Fibroblast of gingiva (primary cell): Measurements from ENCODE around the gene SEZ6.
"Not testable (repeated sequence)": the region's sequence is repeated elsewhere in the genome, so short reads cannot be mapped to it uniquely, and the experiment has no call there.

Experiments used
- DNase-seq: peaks from one replicate; pipeline ENCODE4 v3.0.0-alpha.2; 2011; ENCODE audit warnings: low read depth

SEZ6 gene

GRCh38 chr17:28934508-28934907, 71.3 kb downstream of the SEZ6 start:
- not testable (repeated sequence) for DNase-seq

GRCh38 chr17:28929787-28930186, 76.0 kb downstream of the SEZ6 start:
- DNase-seq, result no peak

GRCh38 chr17:28928061-28928460, 77.8 kb downstream of the SEZ6 start:
- DNase-seq, result no peak

- DNase-seq, result no peak
Measured at GRCh38 chr17:28926786-28927185, 79.0 kb downstream of the SEZ6 start.

GRCh38 chr17:28926366-28926765, 79.5 kb downstream of the SEZ6 start:
- no peak for DNase-seq

- peak; percentile 82 for DNase-seq
Measured at GRCh38 chr17:28925912-28926365, 79.9 kb downstream of the SEZ6 start.

GRCh38 chr17:28920201-28920600, 85.6 kb downstream of the SEZ6 start:
- no peak for DNase-seq

GRCh38 chr17:28918295-28918694, 87.5 kb downstream of the SEZ6 start:
- DNase-seq, result no peak

- DNase-seq, result no peak
Measured at GRCh38 chr17:28917465-28917864, 88.4 kb downstream of the SEZ6 start.

GRCh38 chr17:28917029-28917428, 88.8 kb downstream of the SEZ6 start:
- no peak for DNase-seq

GRCh38 chr17:28916302-28916934, 89.4 kb downstream of the SEZ6 start:
- DNase-seq, result peak; percentile 45

GRCh38 chr17:28912938-28913333, 92.9 kb downstream of the SEZ6 start:
- no peak for DNase-seq

GRCh38 chr17:28912281-28912937, 93.4 kb downstream of the SEZ6 start:
- no peak for DNase-seq

- no peak for DNase-seq
Measured at GRCh38 chr17:28911411-28912045, 94.3 kb downstream of the SEZ6 start.

GRCh38 chr17:28910534-28910933, 95.3 kb downstream of the SEZ6 start:
- no peak for DNase-seq

- peak; percentile 72 for DNase-seq
Measured at GRCh38 chr17:28908640-28909167, 97.1 kb downstream of the SEZ6 start.

GRCh38 chr17:28907709-28908475, 97.9 kb downstream of the SEZ6 start:
- peak; percentile 49 for DNase-seq

GRCh38 chr17:28906706-28907438, 99.0 kb downstream of the SEZ6 start:
- DNase-seq, result no peak

- DNase-seq, result no peak
Measured at GRCh38 chr17:28906276-28906675, 99.6 kb downstream of the SEZ6 start.
